Measurements from ENCODE around the gene CLDN24.

Gene CLDN24

DNA sequence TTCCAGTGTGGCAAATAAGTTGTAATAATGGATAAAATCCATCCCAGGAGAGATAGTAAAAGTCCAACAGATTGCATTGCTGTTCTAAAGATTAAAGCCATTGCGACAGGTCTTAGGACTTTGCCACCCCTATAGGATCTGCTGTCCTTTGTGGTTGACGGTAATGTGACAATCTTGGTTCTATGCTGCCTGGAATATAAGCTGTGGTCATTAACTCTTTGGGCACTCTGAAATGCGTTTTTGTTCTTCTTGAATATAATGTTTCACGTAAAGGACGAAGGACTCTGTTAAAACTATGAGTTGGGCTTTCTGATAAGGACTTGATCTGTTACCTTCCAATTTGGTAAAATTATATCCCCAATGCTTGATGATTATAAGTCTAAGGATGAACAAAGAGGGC lies at the start of gene CLDN24:
TSS of gene CLDN24 (minus strand) at position 101 of the 400 bp plus-strand sequence. CDS start at position 101, 0 bp downstream.
- DNase-seq (ENCODE audit: low read depth in 2 of 2) = no peak

DNA sequence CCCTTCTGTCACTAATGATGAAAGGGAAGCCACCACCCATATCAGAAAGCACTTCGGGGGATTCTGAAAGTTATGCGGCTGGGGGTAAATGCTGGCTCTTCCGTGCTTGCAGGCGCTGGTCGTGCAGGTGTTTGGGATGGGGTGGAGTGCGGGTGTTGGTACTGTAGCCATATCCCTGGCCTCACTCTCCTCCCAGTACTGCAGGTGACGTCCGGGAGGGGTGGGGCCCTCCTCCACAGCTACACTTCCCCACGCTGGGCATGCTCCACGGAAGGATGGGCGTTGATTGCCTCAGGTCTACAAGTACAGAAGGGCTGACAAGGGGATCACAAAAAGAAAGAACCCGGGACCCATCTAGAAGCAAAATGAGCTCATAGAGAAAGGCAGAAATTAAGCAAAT lies 48.6 kb upstream of the CLDN24 start:
- DNase-seq (ENCODE audit: low read depth in 2 of 2) = no peak

DNA sequence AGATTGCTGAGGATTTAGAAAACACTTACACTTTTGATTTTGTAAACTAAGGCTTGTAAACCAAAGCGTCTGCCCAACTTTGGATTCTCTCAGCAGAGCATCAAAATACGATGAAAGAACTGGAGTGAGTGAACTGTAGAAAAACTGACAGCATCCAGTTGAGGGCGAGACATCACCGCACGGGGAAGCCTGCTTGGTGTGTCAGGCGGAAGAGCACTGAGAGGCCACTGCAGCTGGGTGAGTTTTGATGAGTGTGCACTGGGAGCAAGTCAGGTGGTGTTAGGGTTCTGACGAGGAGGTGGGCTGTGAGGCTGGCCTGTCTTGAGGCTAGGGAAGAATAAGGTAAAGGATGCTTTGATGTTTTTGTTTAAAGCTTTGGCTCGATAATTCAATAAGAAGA lies 46.8 kb upstream of the CLDN24 start:
- no peak for DNase-seq (ENCODE audit: low read depth in 2 of 2)

DNA sequence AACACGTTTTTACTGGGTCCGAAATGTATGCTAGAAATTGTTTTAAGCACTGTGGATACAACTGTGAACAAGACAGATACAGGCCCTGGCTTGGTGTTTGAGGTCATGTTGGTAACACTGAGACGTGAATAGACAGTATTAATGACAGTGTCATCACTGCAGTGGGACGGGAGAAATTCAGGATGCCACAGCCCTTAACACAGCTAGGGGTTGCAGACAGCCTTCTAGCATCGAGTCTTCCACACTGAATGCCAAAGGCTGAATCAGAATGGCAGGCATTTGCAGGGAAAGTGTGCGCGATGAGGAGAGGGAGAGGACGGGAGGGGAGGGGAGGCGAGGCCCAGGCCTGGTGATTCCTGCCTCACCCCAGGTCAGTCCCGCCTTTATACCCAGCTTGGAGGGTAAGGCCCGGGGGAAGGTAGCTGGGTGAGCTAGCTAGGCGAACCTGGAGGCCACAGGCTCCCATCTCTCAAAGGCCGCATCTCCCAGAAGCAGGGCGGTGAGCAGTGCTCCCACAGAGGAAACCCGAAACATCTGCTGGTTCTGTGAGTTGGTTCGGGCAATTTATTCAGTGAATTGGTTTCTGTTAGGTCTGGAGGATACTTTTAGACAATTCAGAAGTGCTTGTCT lies 44.1 kb upstream of the CLDN24 start:
- no peak for DNase-seq (ENCODE audit: low read depth in 2 of 2)

DNA sequence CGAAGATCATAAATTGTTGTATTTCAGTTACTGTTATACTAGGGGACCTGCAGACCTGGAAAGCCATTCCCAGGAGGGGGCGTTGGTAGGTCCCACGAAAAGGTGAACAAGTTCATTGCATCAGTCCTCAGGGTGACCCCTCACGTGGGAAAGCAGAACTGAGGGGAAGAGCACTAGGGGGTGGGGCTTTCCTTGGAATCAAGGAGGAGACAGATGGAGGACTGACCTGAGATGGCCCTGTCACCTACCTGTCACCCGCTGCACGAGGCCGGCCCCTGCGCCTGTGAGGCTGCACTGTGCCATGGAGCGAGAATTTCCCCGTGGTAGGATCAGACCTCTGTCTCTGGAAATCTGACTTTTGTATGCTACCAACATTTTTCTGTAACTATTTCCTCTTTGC lies 41.8 kb upstream of the CLDN24 start:
- DNase-seq (ENCODE audit: low read depth in 2 of 2) = no peak

DNA sequence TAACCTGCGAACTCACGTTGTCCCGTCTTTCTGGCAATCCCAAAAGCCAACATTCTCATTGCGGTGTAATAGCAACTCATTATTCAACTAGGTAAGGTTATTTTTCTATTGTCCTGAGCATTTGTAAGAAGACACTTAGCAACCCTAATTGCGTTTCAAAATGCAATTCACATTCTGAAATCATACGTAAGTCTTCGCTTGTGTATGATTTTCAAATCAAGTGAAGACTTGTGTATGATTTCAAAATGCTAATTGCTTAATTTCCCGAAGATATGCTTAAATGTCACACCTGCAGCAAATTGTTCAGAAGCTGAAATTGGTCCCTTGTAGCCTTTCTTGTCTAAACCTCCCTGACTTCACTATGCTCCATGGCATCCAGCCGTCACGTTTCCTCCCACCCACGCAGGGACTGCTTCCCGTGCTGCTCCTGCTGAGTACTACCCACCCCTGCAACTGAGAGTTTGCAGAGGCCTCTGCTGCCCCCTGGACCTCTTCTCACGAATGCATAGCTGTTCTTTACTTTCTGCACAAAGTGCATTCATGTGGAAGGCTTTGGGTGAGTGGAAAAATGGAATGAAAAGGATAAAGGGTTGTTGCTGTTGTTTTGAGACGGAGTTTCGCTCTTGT lies 40.8 kb upstream of the CLDN24 start:
- DNase-seq (ENCODE audit: low read depth in 2 of 2) = no peak

DNA sequence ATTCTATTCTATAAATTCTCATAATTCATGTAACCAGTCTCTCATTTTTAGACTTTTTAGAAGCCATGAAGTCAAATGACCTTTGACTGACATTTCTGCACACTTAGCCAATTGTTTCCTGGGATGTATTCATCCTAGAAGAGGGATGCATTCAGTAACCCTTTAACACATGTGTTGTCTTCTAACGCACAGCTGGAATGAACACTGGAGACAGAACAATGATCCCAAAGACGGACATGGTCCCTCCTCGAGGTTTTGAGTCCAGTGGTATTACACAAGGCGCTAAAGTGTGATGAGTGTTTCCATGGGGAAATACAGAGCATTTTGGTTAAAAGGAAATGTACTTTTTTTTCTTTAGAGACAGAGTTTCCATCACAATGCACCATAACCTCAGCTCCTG lies 39.8 kb upstream of the CLDN24 start:
- DNase-seq (ENCODE audit: low read depth in 2 of 2) = no peak

DNA sequence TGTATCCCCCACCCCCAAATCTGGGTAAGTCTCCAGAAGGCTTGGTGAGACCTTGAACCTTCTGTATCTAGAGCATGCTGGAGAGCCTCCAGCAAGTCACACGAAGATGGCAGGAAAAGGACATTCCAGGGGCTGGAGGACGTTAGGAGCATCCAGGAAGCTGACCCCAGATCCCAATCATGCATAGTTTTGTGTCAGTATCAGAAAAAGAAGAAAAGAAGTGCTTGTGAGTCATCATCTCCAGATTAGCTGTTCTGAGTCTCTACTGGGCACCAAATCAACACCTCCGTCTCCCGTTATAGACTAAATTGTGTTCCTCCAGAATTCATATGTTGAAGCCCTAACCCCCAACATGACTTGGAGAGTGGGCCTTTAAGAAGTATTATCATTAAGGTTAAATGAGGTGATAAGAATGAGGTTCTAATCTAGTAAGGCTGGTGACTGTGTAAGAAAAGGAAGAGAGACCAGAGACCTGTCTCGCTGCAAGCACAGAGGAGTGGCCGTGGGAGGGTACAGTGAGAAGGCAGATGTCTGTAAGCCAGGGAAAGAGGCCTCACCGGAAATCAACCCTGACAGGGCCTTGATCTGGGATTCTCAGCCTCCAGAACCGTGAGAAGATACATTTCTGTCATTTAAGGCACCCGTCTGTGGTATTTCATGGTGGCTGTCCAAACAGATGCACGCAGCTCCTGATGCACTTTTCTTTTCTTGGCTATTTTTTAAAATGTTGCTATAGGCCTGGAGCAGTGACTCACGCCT lies 38.1 kb upstream of the CLDN24 start:
- no peak for DNase-seq (ENCODE audit: low read depth in 2 of 2)

DNA sequence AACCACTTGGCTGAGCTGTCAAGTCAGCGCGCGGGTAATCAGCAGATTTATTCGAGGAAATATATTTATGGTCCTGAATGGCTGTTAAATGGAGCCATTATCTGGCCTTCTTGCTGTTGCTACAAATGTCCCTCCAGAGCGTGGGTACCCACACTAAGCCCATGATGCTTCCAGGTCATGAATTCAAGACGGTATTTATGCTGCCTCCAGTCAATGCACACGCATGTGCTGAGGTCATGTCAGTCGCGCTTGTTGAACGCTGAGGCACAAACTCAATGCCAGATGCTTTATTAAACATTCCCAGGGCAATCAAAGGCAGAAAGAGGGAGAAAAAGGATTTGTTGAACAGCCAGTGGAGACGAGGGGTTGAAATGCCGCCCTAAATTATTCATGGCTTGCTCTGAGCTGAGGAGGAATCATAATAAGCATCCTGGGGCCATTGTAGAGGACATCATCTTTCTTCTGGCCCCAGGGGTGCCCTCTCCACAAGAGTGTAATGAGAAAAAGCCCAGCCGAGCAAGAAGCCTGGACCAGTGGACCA lies 36.1 kb upstream of the CLDN24 start:
- no peak for DNase-seq (ENCODE audit: low read depth in 2 of 2)

DNA sequence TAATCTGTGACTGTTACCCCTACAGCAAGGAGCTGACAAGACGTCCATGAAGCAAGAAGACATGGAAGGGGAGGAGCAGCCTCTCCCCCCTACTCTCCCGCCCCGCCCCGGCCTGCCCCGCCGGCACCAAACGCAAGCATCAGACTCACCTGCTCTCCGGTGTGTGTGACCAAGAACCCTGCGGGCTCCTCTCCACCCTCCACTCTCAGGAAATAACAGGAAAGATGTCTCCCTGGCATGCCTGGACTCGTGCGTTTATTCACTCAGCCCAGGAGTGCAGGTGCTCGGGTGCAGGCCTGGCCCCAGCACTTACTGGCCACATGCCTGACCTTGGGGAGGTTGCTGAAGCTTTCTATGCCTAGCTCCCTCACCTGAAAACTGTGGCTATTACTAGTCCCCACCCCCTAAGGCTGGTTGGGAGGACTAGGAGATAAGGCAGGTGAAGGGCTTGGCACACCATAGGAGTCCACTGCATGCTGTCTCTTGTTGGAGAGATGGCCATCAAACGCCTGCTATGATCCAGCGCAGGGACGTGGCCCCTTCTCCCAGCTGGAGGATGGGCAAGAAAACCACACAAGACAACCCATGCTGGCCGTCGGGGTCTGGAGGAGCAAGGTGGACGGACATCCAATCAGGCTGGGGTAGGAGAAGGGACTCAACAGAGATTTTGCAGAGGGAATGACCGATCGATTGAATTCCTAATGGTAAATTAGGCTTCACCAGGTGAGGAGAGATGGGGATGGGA lies 34.9 kb upstream of the CLDN24 start:
- DNase-seq (ENCODE audit: low read depth in 2 of 2) = no peak

DNA sequence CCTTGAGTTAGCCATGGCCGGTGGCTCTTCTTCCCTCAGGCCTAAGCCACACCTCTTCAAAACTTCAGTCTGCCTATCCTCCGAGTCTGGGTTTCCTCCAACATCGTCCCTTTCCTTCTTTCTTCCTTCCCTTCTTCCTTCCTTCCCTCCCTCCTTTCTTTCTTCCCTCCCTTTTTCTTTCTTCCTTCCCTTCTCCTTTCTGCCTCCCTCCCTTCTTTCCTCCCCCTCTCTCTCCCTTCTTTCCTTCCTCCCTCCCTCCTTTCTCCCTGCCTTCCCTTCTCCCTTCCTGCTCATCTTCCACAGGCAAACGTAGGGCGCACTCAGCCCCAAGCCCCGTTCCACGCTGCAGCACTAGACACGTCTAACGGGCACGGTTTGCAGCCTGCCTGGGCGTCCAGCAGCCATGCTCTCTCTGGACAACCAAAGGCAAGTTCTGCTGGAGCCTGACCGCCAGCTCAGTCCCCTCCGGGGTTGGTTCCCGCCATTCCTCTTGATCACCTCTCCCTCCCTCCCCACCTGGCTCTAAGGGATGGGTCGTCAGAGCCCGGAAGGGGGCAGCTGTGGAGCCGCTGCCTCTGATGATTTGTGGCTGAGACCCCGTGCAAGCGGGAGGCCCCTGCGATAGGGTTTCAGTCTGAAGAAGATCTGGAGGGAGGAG lies 34.1 kb upstream of the CLDN24 start:
- DNase-seq (ENCODE audit: low read depth in 2 of 2) = no peak

DNA sequence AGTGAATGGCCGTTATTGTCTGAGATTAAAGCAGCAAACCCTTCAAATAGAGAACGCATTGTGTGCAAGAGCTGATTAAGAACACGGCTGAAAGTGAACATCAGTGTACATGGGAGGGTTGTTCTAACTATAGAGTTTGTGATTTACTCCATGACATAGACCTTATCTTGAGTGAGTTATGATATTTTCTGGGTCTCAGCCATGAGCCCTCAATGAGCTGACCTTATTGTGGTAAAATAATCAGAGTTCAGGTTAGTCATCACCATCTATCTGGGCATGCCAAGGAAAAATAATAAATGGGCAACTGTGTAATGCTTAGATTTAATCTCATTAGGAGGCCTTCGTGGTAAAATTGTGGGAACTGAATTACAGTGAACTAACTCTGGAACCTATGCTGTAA lies 33.2 kb upstream of the CLDN24 start:
- DNase-seq (ENCODE audit: low read depth in 2 of 2) = no peak

DNA sequence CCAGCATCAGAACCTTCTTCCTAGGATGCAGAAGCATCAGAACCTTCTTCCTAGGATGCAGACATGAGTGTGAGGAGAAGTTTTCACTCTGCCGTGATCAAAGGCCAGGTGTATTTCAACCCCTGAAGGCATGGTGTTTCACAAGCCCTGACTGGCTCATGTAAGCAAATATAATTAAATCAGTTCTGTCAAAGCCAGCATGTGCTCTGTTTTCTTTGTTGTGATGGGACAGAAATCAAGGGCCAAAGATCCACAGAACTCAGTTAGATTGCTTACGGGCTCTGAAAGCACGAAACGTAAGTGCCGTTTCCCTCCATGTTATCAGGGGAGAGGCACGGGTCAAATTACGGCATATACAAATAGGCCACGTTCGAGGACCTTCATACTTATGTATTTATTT lies 32.0 kb upstream of the CLDN24 start:
- no peak for DNase-seq (ENCODE audit: low read depth in 2 of 2)

DNA sequence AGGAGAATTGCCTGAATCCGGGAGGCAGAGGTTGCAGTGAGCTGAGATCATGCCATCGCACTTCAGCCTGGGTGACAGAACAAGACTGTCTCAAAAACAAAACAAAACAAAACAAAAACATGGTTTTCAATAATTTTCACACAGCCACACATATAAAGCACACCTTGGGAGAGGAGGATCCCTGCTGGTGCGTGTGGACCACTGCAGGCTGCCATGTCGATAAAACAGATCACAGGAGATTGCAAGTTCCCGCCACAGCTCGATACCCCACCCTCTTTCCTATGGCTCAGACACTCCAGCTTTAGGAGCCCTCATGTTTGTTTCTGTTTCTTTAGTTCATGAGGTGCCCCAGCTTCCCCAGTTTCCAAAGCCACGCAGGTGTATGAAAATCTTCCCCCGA lies 31.3 kb upstream of the CLDN24 start:
- DNase-seq (ENCODE audit: low read depth in 2 of 2) = no peak

DNA sequence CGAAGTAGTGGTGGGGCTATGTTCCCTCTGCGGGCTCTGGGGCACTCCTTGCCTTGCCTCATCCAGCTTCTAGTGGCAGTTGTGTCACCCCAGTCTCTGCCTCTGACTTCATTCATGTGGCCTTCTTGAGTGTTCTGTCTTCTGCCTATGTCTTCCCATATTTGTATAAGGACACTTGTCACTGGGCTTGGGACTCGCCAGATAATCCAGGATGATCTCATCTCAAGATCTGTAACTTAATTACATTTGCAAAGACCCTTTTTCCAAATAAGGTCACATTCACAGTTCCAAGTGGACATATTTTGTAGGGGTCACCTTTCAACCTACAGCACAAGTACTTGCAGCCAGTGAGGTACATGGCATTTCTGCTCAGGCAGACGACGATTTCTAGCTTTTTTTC lies 30.3 kb upstream of the CLDN24 start:
- no peak for DNase-seq (ENCODE audit: low read depth in 2 of 2)

DNA sequence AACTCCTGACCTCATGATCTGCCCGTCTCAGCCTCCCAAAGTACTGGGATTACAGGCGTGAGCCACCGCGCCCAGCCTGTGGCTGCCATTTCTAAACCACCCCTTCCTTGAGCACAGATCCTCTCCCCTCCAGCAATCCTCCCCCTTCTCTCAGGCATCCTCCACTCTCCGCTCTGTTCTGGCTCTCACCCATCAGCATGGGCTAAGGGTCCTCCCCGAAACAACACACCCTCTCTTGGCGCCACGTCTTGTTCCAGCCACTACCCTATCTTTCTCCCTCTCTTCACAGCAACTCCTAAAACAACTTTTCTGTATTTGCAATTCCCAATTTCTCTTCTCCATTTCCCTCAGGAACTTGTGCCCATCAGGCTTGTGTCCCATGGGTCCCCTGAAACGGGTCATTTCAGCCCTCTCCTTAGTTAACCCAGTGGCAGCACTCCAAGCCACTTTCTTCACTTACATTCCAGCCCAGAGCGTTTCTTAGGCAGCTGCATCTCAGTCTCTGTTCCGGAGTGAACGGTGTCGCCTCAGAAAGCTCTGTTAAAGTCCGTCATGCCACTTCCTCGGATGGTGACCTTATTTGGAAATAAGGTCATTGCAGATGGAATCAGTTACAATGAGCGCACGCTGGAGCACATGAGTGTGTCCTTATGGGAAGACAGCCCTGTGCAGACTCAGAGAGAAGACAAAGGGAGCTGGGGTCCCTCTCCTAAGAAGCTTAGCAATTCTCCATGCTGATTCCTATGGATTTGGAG lies 28.3 kb upstream of the CLDN24 start:
- no peak for DNase-seq (ENCODE audit: low read depth in 2 of 2)

DNA sequence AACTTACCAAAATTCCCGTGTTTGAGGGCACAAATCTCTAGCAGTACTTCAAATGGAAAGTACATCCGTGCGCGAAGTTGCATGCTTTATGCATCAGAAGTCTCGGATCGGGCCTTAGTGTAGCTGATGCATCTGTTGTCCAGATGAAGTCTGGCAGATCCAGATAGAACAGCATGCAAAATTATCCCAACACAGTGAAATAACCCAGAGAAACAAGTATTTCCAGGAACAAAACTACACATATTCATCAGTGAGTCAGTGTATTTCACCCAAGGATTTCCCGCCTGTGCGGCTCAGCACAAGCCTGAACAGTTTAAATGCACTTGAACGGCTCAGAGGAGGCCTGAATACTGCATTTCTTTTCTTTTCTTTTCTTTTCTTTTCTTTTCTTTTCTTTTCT lies 27.4 kb upstream of the CLDN24 start:
- no peak for DNase-seq (ENCODE audit: low read depth in 2 of 2)

DNA sequence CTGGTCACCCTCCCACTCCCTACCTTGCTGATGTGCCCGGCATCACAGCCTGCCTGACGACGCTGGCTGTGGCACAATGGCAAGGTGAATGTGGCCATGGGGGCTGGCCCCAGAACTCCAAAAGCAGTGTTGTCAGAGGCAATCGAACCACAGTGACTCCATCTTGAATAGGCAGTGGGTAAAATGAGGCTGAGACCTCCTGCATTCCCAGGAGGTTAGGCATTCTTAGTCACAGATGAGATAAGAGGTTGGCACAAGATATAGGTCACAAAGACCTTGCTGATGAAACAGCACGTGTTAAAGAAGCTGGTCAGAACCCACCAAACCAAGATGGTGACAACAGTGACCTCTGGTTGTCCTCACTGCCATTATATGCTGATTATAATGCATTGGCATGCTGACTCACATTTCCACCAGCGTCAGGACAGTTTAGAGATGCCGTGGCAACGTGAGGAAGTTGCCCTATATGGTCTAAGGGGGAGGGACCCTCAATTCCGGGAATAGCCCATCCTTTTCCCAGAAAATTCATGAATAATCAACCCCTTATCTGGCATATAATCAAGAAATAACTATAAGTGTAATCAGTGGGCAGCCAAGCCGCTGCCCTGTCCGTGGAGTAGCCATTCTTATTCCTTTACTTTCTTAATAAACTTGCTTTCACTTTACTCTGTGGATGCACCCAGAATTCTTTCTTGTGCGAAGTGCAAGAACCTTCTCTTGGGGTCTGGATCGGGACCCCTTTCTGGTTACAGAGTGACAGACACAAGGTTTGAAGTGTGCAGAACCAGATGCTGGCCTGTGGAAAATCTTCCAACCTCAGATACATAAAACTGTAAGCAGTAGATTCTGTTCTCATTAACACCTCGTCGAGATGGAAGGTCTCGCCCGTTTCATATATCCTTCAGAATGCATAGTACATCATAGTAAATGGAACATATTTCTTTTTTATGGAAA lies 26.8 kb upstream of the CLDN24 start:
- no peak for DNase-seq (ENCODE audit: low read depth in 2 of 2)

DNA sequence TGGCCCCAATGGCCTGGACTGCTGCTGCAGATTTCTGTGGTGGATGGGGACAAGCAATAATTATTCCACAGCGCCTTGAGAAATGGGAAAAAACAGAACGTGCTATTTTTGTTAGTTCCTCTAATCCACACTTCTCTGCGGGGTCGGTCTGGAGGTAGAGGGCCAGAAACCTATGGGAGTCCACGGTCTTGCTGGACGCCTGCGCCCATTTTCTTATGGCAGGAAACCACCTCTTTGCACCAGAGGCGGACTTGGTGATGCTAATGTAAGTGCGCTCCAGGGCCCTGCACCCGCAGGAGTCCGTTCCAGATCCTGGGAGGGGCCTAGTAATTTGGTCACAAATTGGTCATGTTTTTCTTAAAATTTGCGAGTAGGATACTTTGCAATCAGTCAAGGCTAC lies 25.9 kb upstream of the CLDN24 start:
- no peak for DNase-seq (ENCODE audit: low read depth in 2 of 2)

DNA sequence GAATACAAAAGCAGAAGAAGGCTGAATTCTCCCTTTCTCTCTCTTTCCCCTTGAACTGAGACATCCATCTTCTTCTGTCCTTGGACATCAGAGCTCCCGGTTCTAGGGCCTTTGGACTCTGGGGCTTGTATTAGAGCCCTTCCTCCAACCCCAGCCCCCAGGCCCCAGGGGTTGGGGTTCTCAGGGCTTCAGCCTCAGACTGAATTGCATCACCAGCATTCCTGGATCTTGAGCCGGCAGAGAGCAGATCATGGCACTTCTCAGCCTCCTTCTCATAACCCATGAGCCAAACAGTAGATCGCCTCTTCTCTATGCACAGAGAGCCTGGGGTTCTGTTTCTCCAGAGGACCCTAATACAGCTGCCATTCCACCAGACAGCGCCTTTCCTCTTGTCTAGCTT lies 25.3 kb upstream of the CLDN24 start:
- DNase-seq (ENCODE audit: low read depth in 2 of 2) = no peak
